Activated naive CD4-positive, alpha-beta T cell treated with Interleukin-2 at 50 U/mL for 16 hours (primary cell): ENCODE measurements around the gene FRAS1.
"Not testable (repeated sequence)": the region's sequence is repeated elsewhere in the genome, so short reads cannot be mapped to it uniquely, and the experiment has no call there.

ENCODE experiments used
- DNase-seq: peaks from one replicate; pipeline ENCODE4 v3.0.0-alpha.2; 2020

The FRAS1 gene

GRCh38 chr4:78520808-78521226, 463.7 kb downstream of the FRAS1 start:
- DNase-seq: no peak

DNA sequence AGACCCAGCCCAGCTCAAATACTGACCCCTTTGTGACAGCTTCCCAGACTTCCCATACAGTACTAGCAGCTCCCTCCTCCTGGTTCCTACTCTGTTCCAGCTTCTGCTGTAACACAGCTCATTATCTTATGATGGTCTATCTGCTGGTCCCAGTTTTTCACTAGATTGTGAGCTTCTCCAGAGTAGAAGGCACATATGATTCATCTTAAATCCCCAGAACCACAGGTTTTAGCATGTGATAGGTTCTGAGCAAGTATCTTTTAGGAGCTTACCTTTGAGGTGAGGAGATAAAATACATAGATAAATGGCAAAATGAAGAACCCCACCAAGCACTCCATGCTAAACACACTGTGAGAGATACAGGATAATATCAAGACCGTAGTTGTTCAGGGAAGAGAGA, 466.9 kb downstream of the FRAS1 start:
- DNase-seq: no peak

- no peak for DNase-seq
Observed at GRCh38 chr4:78525559-78525958, 468.4 kb downstream of the FRAS1 start.

GRCh38 chr4:78527103-78527502, 470.0 kb downstream of the FRAS1 start:
- no peak for DNase-seq

GRCh38 chr4:78527555-78527954, 470.4 kb downstream of the FRAS1 start:
- DNase-seq: no peak

GRCh38 chr4:78528327-78528726, 471.2 kb downstream of the FRAS1 start:
- DNase-seq: no peak

GRCh38 chr4:78529569-78530209, 472.6 kb downstream of the FRAS1 start:
- DNase-seq: no peak

DNA sequence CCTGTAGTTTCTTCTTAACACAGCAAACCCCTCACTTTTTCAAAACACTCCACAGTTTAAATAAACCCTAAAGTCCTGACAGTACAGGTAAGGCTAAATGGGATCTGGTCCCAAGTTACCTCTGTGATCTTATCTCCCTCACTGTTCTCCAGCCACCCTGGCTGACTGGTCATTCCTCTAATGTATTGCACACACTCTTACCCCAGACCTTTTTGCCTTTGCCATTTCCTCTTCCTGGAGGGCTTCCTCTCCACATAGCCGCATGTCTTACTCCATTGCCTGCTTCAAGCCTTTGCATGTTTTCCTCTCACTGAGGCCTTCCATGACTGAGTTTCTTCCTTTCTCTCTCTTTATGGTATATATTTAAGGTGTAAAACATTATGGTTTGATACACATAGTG, 474.9 kb downstream of the FRAS1 start:
- DNase-seq: no peak

GRCh38 chr4:78533854-78534253, 476.7 kb downstream of the FRAS1 start:
- DNase-seq: no peak

DNA sequence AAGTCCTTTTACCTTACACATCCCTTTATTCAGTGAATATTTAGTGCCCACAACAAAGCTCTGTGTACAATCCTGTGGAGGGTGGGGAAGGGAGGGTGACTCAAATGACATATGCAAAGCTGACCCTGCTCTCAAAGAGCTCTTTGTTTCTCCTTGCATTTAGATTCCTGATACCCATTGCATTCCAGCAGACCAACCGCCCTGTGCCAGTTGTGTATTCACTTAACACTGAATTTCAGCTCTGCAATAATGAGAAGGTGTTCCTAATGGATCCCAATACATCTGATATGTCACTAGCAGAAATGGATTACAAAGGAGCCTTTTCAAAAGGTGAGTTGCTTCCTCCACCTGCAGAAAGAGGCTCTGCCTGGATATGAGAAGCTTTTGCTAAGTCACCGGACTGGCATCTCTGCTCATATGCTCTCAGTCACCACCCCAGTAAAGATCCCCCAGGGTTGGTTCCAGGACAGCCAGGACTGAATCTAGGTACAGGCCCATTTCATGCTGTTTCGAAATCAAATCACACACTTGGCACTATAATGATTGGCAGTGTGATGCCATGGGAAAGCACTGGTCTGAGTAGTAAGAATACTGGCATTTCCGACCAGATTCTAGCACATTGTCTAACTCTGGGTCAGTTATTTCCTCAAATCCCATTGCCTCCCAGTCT, 477.3 kb downstream of the FRAS1 start:
- DNase-seq: no peak

DNA sequence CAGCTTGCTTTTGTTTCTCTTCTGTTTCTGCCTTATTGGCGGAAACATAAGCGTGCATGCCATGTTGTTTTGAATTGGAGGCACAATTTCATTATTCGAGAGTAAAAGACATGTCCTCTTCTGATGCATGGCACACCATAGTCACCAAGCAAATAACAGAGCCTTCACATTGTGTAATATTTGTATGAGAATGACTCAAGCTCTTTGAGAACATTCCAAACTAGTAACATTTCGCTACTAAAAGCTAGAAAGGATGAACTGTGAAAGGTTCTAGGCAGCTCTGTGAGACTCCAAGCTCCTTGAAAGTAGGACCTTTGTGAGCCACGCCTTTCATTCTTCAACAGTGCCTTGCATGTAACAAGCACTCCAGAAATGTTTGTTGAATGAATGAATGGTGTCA, 485.2 kb downstream of the FRAS1 start:
- no peak for DNase-seq

DNA sequence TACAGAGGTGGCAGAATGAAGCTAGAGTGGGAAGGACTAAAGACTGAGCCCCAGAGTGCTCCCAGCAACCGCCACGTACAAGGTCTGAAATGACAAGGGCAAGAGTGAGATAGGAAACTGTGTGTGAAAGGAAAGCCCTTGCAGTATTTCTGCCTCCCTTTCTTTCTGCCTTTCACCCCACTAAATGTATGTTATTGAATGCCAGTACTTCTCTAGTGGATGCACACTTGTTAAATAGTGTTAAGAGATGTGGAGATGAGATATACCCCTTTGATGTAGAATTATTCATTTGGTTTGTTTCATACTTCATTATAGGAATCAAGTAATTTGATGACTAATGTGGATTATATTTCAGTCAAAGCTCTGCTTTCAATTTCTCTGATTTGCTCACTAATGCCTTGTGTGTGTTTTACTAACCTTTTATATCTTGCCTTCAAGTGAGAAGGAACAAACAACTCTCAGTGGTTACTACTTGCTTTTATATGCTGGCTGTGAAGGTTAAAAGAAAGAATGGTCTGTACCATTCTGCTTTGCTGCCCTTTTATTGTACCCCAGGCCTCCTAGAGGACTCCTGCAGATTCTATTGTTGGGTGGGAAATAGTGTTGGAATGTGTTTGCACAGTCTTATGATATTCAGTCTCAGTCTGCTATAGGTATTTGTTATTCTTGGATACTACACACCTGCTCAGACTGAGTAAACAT, 486.5 kb downstream of the FRAS1 start:
- DNase-seq: no peak

DNA sequence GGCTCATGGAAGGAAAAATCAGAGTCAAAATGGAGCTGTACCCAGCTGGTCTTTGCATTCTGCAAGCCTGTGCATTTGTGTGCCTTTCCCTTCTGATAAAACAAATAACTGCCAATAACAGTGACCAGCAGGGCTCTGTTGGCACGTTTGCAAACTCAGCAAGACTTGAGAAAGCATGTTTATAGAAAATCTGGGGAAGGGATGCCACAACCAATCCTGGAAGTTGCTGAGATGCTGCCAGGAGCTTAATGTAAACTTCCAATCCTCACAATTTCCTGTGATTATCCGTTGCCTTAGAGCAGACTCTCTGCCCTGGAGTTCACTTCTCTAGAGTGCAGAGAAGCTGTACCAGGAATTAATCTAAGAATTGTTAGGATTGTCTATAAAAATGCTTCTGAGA, 487.6 kb downstream of the FRAS1 start:
- no peak for DNase-seq

DNA sequence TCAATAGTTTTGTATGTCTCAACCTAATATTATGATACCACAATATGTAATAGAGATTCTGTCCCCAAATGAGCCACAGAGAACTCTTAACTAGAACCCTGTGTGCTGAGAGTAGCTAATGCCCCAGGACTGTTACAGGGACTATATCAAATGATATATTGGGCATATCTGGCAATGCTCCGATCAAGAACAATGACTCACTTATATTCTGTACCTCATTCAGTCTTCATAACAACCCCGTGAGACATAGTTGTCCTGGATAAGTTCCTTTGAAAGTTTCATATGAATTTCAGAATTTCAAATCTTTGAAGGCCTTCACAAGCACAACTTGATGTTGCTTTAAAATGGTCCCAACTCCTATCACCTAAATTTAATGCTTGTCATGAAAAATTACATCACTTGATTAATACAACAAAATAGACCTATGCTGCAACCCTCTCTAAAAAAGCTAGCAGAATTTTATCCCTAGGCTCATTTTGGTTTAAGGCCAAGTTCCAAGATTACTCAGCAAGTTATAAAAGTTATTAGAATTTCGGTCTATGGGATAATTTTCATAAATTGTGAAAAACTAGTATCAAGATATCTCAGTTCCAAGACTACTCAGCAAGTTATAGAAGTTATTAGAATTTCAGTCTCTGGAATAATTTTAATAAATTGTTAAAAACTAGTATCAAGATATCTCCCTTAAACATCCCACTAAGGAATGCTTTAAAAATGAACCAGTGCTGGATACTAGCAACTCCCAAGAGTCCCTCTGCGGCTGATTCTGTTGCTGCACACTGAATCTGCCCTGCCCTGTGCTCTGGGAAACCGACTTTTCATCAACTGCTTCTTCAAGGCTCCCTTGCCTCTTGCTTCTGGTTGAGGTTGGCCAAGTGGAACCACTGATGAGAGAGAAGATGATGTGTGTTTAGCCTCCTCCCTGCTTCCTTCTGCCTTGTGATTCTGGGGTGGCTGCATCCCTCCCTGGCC, 488.4 kb downstream of the FRAS1 start:
- DNase-seq: no peak

GRCh38 chr4:78547899-78548298, 490.8 kb downstream of the FRAS1 start:
- DNase-seq: not testable (repeated sequence)

DNA sequence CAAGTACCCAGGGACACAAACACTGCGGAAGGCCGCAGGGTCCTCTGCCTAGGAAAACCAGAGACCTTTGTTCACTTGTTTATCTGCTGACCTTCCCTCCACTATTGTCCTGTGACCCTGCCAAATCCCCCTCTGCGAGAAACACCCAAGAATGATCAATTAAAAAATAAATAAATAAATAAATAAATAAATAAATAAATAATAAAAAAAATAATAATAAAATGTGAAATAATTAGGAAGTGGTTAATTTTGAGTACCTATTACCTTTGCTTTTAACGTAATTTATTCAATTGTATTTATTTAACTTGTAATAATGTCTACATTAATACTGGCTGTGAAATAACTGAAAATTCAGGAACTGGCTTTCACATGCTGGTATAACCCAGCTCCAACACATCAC, 491.8 kb downstream of the FRAS1 start:
- DNase-seq: not testable (repeated sequence)

DNA sequence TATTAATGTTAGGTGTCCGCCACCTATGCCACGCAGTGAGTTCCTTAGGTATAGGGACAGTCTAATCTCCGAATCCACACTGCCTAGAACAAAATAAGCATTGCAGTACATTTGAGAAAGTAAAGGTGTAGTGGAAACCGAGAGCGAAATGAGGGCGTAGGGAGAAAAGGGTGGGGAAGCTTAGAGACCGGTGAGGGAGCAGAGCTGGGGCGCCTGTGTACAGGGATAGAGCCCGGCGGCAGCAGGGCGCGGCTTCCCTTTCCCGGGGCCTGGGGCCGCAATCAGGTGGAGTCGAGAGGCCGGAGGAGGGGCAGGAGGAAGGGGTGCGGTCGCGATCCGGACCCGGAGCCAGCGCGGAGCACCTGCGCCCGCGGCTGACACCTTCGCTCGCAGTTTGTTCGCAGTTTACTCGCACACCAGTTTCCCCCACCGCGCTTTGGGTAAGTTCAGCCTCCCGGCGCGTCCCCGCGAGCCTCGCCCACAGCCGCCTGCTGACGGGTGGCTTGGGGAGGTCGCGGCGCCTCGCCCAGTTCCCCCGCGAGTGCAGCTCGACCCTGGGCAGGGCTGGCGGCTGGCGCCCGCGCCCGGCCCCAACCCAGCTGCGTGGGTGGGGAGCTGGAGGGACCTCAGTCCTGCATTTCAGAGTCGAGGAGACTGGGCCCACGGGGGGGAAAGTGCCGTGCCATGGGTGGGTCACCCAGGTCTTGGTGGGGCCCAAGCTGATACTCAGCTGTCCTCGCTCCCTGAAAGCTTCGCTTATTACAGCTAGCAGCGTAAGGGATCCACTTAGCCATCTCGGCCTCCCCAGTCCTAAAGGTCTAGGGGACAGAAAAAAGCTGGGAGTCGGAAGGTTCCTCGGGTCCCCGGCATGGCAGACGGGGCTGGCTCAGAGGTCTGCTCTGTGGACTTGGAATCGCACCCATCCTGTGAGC, 494.6 kb downstream of the FRAS1 start, which contains the start of gene ANXA3:
Gene ANXA3 (plus strand): TSS at position 351 of the 932 bp plus-strand sequence. CDS start 2,704 bp downstream, outside the sequence.
- no peak for DNase-seq

DNA sequence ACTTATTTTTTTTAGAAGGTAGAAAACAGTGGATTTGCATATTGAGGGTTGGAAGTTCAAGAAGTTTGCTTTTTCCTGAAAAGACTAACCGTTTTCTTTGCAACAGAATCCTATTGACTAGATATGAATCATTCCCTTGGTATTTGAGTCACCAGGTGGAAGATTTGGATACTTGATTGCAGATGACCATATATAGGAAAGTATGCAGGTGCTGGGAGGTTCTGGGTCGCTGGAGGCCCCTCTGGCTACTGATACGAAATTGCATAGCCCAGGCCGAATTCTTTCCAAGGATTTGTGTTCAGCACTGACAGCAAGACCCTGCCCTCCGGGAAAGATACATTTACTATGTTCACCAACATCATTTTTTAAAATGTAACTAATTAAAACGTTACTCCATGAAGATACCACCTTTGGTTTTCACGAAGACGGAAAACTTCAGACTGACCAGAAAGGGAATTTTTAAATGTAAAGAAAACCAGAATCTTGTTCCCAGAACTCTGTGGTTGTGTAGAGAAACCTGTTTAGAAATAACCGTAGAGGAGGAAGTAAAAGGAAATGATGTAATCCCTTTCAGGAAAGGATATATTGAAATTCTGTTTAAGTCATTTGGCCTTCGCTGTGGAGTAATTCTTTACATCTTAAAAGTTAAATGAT, 495.4 kb downstream of the FRAS1 start:
- DNase-seq: no peak

- no peak for DNase-seq
Observed at GRCh38 chr4:78553043-78553396, 495.9 kb downstream of the FRAS1 start.

DNA sequence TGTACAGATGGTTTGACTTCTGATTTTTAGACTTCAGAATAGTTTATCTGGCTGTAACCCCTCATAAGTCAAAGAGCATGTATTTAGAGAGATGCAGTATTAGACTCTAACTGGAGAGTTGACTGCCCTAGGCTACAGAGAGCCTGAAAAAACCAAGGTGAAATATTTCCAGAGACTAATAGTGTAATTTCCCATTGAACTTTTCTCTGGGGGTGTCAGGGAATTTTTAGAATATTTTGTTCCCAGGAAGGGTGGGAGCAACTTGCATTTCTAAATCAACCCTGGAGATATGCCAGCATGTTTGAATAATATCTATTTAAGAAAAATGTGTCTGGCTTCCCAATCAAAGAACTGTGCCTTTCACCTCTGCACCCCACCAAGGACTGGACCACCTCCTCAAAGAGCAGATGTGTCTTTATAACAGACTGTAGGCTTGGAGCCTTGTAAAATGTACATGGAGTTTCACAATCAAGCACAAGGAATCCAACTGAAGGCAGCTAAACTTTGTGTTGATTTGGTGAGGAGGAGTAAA, 496.5 kb downstream of the FRAS1 start:
- no peak for DNase-seq

GRCh38 chr4:78556665-78557064, 499.5 kb downstream of the FRAS1 start:
- no peak for DNase-seq
